Glomerular endothelial cell (primary cell): ENCODE measurements around the gene PTGER1. TPM values are rescaled to one million over a fixed set of nuclear protein-coding genes. Genes with fewer than 3 reads are reported as not detected.

Experiments used
- total RNA-seq: library from RNA; depleted of rRNA; stranded (reverse); fragments of >200 nt; gene quantifications from 2 replicates; pipeline ENCODE4 v1.2.3, GENCODE V29; 2015

Gene PTGER1
- total RNA-seq, 1 donor from 2014 or later: 0.64 TPM

Other genes starting within 250 kb of the PTGER1 start
- gene ADGRE5, start 93.9 kb downstream of the PTGER1 start, total RNA-seq: 17.1 and 37.0 TPM in 2 replicates
- gene DDX39A, start 56.0 kb downstream of the PTGER1 start, total RNA-seq: 94.5 and 117 TPM in 2 replicates
- 235 and 300 TPM in 2 replicates for gene PKN1, start 42.0 kb downstream of the PTGER1 start, total RNA-seq
- gene GIPC1, start 20.8 kb upstream of the PTGER1 start, total RNA-seq: 161 and 191 TPM in 2 replicates
- 73.6 and 84.1 TPM in 2 replicates for gene DNAJB1, start 43.0 kb upstream of the PTGER1 start, total RNA-seq
- gene TECR, start 54.2 kb upstream of the PTGER1 start, total RNA-seq: 42.7 and 43.8 TPM in 2 replicates
- 337 and 386 TPM in 2 replicates for gene NDUFB7, start 96.7 kb upstream of the PTGER1 start, total RNA-seq
- not detected in 2 replicates for gene CLEC17A, start 107.7 kb upstream of the PTGER1 start, total RNA-seq
- gene ADGRE3, start 199.5 kb upstream of the PTGER1 start, total RNA-seq: not detected in 2 replicates
- gene ZNF333, start 214.7 kb upstream of the PTGER1 start, total RNA-seq: 7.3 and 22.3 TPM in 2 replicates